Measurements from ENCODE around the gene FAM3D.

FAM3D gene

DNA sequence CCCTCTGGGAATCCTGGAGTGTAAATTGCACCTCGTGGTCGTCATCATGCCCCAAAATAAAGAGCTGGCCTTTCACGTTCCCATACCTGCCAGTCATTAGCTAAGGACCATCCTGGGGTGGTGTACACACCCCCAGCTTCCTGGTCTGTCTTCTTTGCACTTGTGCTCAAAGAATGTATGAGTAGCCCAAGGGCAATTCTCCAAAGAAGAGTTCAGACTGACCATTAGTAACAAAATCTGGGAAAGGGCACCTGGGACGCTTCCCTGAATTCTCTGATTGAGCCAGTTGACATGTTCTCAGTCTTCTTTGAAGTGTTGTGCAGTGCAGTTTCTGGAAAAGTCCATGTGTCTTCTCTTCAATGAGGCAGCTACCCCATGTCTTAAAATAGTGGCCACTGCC lies 34.8 kb downstream of the FAM3D start:
- TF ChIP-seq, protein P1, sequence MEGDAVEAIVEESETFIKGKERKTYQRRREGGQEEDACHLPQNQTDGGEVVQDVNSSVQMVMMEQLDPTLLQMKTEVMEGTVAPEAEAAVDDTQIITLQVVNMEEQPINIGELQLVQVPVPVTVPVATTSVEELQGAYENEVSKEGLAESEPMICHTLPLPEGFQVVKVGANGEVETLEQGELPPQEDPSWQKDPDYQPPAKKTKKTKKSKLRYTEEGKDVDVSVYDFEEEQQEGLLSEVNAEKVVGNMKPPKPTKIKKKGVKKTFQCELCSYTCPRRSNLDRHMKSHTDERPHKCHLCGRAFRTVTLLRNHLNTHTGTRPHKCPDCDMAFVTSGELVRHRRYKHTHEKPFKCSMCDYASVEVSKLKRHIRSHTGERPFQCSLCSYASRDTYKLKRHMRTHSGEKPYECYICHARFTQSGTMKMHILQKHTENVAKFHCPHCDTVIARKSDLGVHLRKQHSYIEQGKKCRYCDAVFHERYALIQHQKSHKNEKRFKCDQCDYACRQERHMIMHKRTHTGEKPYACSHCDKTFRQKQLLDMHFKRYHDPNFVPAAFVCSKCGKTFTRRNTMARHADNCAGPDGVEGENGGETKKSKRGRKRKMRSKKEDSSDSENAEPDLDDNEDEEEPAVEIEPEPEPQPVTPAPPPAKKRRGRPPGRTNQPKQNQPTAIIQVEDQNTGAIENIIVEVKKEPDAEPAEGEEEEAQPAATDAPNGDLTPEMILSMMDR (IDR thresholded peaks at IDR 0.05; ENCODE audit: low read depth, low read length, missing control alignments): no peak
- no peak for DNase-seq (ENCODE audit: low read depth)
- in situ Hi-C loops (cut with HindIII; ENCODE audit: low sequenced_read_pairs): no loop called here

DNA sequence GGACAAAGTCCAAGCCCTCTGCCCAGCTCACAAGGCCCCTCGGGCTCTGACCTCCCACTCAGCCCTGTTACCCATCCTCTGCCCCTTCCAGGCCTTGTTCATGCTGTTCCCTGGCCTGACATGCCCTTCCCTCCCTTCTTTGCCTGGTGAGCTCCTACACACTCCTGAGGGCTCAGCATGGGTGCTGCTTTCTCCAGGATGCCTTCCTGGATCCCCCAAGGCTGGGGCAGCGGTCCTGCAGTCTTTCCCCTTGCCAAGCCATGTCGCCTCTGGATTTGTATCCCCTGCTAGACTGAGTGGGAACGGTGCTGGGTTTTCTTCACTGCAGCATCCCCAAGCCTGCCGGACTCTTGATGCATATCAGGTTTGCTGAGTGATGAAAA lies 35.9 kb downstream of the FAM3D start:
- TF ChIP-seq, protein P1 (IDR thresholded peaks at IDR 0.05; ENCODE audit: low read depth, low read length, missing control alignments): no peak
- in situ Hi-C loops (cut with HindIII; ENCODE audit: low sequenced_read_pairs): no loop called here
- no peak for DNase-seq (ENCODE audit: low read depth)
- H3K4me3 ChIP-seq (ENCODE audit: low read depth, low read length): no peak overlapping the region

More for the DNA sequence above, 34.8 kb downstream of the FAM3D start:
- no peak overlapping the region for H3K4me3 ChIP-seq (ENCODE audit: low read depth, low read length)

DNA sequence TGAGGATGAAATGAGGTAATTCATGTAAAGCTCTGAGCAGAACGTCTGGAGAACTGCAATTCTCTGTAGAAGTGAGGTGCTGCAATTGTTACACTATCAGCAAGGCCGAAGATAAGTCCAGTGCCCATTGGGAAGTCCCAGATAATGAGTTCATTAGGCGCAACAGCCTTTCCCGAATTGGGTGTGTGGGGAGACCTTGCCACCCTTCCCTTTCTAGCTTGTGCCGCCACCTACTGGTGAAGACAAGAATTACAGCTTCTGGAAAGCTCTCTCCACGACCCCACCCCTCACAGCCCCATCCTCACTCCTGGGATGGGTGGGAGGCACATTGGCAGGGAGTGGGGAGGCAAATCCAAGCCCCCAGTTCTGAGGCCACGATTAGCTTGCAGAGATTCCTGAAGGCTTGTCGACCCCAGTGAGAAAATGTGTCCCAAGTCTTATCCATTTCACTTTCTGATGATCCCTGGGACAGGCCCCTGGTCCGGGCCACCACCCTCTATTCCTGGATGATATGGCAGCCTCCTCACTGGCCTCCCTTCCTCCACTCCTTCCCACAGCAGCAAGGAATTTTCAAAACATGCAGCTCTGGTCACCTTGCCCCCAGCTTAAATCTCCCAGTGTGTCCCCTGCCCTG lies 36.4 kb downstream of the FAM3D start:
- peak; percentile 42 for DNase-seq (ENCODE audit: low read depth)
- TF ChIP-seq, protein P1 (IDR thresholded peaks at IDR 0.05; ENCODE audit: low read depth, low read length, missing control alignments): peak; percentile 92
- no peak overlapping the region for H3K4me3 ChIP-seq (ENCODE audit: low read depth, low read length)
- in situ Hi-C loops (cut with HindIII; ENCODE audit: low sequenced_read_pairs): no loop called here

- no peak overlapping the region for H3K4me3 ChIP-seq (ENCODE audit: low read depth, low read length)
- no peak for DNase-seq (ENCODE audit: low read depth)
- in situ Hi-C loops (cut with HindIII; ENCODE audit: low sequenced_read_pairs): no loop called here
- TF ChIP-seq, protein P1 (IDR thresholded peaks at IDR 0.05; ENCODE audit: low read depth, low read length, missing control alignments): no peak
These were observed 36.9 kb downstream of the FAM3D start for GRCh38 chr3:58629629-58630028.

- H3K4me3 ChIP-seq (ENCODE audit: low read depth, low read length): no peak overlapping the region
- peak; percentile 95 for DNase-seq (ENCODE audit: low read depth)
- TF ChIP-seq, protein P1 (IDR thresholded peaks at IDR 0.05; ENCODE audit: low read depth, low read length, missing control alignments): peak; percentile 4
- in situ Hi-C loops (cut with HindIII; ENCODE audit: low sequenced_read_pairs): no loop called here
These were observed 37.6 kb downstream of the FAM3D start for GRCh38 chr3:58628823-58629562.

DNA sequence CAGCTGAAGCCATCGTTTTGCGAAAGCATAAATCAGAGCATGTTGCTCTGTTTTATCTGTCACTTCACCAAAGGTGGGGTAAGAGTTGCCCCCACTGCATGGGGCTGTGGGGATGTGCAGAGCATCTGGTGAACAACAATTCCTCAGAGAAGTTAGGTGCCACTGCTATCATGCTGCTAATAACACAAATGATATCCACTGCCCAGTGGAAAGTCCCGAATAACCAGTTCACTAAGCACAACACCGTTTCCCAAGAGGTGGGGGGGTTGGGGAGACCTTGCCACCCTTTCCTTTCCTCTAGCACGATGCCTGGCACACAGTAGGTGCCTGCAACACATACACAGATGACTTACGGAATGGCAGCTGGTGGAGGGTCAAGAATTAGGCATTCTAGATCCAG lies 38.6 kb downstream of the FAM3D start:
- TF ChIP-seq, protein P1 (IDR thresholded peaks at IDR 0.05; ENCODE audit: low read depth, low read length, missing control alignments): no peak
- no peak for DNase-seq (ENCODE audit: low read depth)
- in situ Hi-C loops (cut with HindIII; ENCODE audit: low sequenced_read_pairs): no loop called here
- H3K4me3 ChIP-seq (ENCODE audit: low read depth, low read length): no peak overlapping the region
